WTC11 (cell line): ENCODE results near the gene D2HGDH. TPM values are rescaled to one million over a fixed set of nuclear protein-coding genes. Genes with fewer than 3 reads are reported as not detected.

Experiments
- ATAC-seq: fragments of 200-7000 bp; cut with Tn5 transposase; 2 replicates; pipeline ENCODE4 v1.10.0; 2021; ENCODE audit warnings: mild to moderate bottlenecking, moderate library complexity
- CTCF ChIA-PET: fragments of 300-600 bp; sonication (Branson Sonifier 250); formaldehyde crosslinking; loops from one replicate; lab custom pipeline; 2021; ENCODE audit warnings: antibody characterized with exemption; lab: Charles Lee
- POLR2A ChIA-PET: fragments of 350-600 bp; sonication (Branson Sonifier 250); formaldehyde crosslinking; loops from one replicate; lab custom pipeline; 2021; ENCODE audit warnings: antibody characterized with exemption; lab: Charles Lee
- DNase-seq: peaks from one replicate; pipeline ENCODE4 v3.0.0; 2021; ENCODE audit warnings: low spot score
- H3K27ac Mint-ChIP-seq: 2 replicates; pipeline ENCODE4 v1.8.0; 2021; ENCODE audit warnings: mixed read lengths
- H3K27me3 Mint-ChIP-seq: 2 replicates; pipeline ENCODE4 v1.8.0; 2021; ENCODE audit warnings: low read depth, mild to moderate bottlenecking, moderate library complexity, mixed read lengths
- H3K36me3 Mint-ChIP-seq: 2 replicates; pipeline ENCODE4 v1.8.0; 2021; ENCODE audit warnings: mixed read lengths
- H3K4me1 Mint-ChIP-seq: 2 replicates; pipeline ENCODE4 v1.8.0; 2022; ENCODE audit warnings: mixed read lengths
- H3K4me3 Mint-ChIP-seq: 2 replicates; pipeline ENCODE4 v1.8.0; 2021; ENCODE audit warnings: mild to moderate bottlenecking, moderate library complexity, mixed read lengths
- H3K9me3 Mint-ChIP-seq: 2 replicates; pipeline ENCODE4 v1.8.0; 2021; ENCODE audit warnings: mixed read lengths
- ATF1 ChIP-seq: sonication (generic); formaldehyde crosslinking; IDR thresholded peaks from 2 replicates; pipeline ENCODE4 v1.8.1; 2023; ENCODE audit warnings: mild to moderate bottlenecking, moderate library complexity, missing genetic modification reagents
- ESRRA ChIP-seq: sonication (generic); formaldehyde crosslinking; IDR thresholded peaks from 2 replicates; pipeline ENCODE4 v1.8.1; 2022; ENCODE audit warnings: mild to moderate bottlenecking, missing genetic modification reagents, borderline replicate concordance
- FOXK1 ChIP-seq: sonication (generic); formaldehyde crosslinking; IDR thresholded peaks from 2 replicates; pipeline ENCODE4 v1.8.0; 2022; ENCODE audit warnings: mild to moderate bottlenecking, moderate library complexity, missing genetic modification reagents
- NR3C1 ChIP-seq: sonication (generic); formaldehyde crosslinking; conservative IDR thresholded peaks from 2 replicates; pipeline ENCODE4 v1.8.1; 2023; ENCODE audit warnings: low read depth, mild to moderate bottlenecking, missing genetic modification reagents
- ZNF138 ChIP-seq: sonication (generic); formaldehyde crosslinking; conservative IDR thresholded peaks from 2 replicates; pipeline ENCODE4 v1.8.1; 2022; ENCODE audit warnings: mild to moderate bottlenecking, moderate library complexity, missing genetic modification reagents
- total RNA-seq: library from RNA; stranded (reverse); gene quantifications from 3 replicates; pipeline ENCODE4 v1.2.3, GENCODE V29; 2021
- TF ChIP-seq, protein P1 (sequence below): sonication (generic); formaldehyde crosslinking; conservative IDR thresholded peaks from 2 replicates; pipeline ENCODE4 v1.8.1; 2023; ENCODE audit warnings: mild to moderate bottlenecking, low read depth, missing genetic modification reagents, moderate library complexity
- TF ChIP-seq, protein P2 (sequence below): fragments of 250-450 bp; sonication (Bioruptor Pico); IDR thresholded peaks from 2 replicates; pipeline ENCODE4 v1.9.0; 2021; ENCODE audit warnings: mild to moderate bottlenecking, borderline replicate concordance
- TF ChIP-seq, protein P3 (sequence below): fragments of 250-450 bp; sonication (Bioruptor Pico); IDR thresholded peaks from 2 replicates; pipeline ENCODE4 v1.9.0; 2021; ENCODE audit warnings: mild to moderate bottlenecking
- TF ChIP-seq, protein P4 (sequence below): sonication (generic); formaldehyde crosslinking; IDR thresholded peaks from 2 replicates; pipeline ENCODE4 v1.8.0; 2022; ENCODE audit warnings: mild to moderate bottlenecking, missing genetic modification reagents
- TF ChIP-seq, protein P5 (sequence below): sonication (generic); formaldehyde crosslinking; IDR thresholded peaks from 2 replicates; pipeline ENCODE4 v1.8.0; 2022; ENCODE audit warnings: mild to moderate bottlenecking, missing genetic modification reagents

Gene D2HGDH
- total RNA-seq, 1 experiment from 2014 or later, result 22.7 TPM

DNA sequence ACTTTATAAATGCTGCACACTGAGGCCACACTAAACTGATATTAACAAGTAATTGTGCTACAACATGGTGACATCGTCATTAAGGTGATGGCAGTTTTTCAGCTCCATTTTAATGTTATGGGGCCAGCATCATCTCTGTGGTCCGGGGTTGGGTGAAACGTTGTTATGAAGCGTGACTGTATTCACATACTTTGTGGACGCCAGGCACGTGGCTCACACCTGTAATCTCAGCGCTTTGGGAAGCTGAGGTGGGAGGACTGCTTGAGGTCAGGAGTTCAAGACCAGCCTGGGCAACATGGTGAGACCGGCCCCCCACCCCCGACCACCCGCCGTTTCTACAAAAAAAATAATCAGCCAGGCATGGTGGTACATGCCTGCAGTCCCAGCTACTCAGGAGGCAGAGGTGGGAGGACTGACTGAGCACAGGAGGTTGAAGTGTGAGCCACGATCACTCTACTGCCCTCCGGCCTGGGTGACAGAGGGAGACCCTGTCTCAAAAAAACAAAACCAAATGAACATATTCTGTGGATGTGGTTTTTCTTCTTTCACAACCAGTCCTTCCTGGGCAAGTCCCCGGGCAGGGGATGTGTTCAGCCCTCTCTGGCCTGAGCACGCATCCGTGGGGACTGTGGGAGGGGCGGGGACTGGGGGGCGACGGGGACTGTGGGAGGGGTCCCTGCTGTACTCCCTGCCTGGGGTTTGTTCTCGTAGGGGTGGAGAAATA lies 29.3 kb downstream of the D2HGDH start:
- TF ChIP-seq, protein P1, sequence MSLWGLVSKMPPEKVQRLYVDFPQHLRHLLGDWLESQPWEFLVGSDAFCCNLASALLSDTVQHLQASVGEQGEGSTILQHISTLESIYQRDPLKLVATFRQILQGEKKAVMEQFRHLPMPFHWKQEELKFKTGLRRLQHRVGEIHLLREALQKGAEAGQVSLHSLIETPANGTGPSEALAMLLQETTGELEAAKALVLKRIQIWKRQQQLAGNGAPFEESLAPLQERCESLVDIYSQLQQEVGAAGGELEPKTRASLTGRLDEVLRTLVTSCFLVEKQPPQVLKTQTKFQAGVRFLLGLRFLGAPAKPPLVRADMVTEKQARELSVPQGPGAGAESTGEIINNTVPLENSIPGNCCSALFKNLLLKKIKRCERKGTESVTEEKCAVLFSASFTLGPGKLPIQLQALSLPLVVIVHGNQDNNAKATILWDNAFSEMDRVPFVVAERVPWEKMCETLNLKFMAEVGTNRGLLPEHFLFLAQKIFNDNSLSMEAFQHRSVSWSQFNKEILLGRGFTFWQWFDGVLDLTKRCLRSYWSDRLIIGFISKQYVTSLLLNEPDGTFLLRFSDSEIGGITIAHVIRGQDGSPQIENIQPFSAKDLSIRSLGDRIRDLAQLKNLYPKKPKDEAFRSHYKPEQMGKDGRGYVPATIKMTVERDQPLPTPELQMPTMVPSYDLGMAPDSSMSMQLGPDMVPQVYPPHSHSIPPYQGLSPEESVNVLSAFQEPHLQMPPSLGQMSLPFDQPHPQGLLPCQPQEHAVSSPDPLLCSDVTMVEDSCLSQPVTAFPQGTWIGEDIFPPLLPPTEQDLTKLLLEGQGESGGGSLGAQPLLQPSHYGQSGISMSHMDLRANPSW, result no peak
- TF ChIP-seq ZNF138 (CRISPR knock-in tag) (no peak), ATF1 (no peak)
- TF ChIP-seq, protein P2, sequence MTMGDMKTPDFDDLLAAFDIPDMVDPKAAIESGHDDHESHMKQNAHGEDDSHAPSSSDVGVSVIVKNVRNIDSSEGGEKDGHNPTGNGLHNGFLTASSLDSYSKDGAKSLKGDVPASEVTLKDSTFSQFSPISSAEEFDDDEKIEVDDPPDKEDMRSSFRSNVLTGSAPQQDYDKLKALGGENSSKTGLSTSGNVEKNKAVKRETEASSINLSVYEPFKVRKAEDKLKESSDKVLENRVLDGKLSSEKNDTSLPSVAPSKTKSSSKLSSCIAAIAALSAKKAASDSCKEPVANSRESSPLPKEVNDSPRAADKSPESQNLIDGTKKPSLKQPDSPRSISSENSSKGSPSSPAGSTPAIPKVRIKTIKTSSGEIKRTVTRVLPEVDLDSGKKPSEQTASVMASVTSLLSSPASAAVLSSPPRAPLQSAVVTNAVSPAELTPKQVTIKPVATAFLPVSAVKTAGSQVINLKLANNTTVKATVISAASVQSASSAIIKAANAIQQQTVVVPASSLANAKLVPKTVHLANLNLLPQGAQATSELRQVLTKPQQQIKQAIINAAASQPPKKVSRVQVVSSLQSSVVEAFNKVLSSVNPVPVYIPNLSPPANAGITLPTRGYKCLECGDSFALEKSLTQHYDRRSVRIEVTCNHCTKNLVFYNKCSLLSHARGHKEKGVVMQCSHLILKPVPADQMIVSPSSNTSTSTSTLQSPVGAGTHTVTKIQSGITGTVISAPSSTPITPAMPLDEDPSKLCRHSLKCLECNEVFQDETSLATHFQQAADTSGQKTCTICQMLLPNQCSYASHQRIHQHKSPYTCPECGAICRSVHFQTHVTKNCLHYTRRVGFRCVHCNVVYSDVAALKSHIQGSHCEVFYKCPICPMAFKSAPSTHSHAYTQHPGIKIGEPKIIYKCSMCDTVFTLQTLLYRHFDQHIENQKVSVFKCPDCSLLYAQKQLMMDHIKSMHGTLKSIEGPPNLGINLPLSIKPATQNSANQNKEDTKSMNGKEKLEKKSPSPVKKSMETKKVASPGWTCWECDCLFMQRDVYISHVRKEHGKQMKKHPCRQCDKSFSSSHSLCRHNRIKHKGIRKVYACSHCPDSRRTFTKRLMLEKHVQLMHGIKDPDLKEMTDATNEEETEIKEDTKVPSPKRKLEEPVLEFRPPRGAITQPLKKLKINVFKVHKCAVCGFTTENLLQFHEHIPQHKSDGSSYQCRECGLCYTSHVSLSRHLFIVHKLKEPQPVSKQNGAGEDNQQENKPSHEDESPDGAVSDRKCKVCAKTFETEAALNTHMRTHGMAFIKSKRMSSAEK (CRISPR knock-in tag), result no peak
- POLR2A ChIA-PET, result no interaction called here
- CTCF ChIA-PET, result interaction anchor here (1.0 to 1.7 kb wide), 4 partner anchors 30 to 115 kb away, joined by 4 to 12 read pairs (median 6); partner anchors contain the start of gene ING5
- ATAC-seq, result no peak
- Mint-ChIP-seq H3K36me3 (peaks cover 20% of the 10 kb centered on the region), H3K4me1 (peaks cover 5% of the 10 kb centered on the region; the same call in 1 of the 2 replicates), H3K27me3 (peaks cover 3% of the 10 kb centered on the region; the same call in 1 of the 2 replicates), H3K27ac (no peak overlapping the region), H3K4me3 (no peak overlapping the region), H3K9me3 (peaks cover 10% of the 10 kb centered on the region)
- no peak for DNase-seq

DNA sequence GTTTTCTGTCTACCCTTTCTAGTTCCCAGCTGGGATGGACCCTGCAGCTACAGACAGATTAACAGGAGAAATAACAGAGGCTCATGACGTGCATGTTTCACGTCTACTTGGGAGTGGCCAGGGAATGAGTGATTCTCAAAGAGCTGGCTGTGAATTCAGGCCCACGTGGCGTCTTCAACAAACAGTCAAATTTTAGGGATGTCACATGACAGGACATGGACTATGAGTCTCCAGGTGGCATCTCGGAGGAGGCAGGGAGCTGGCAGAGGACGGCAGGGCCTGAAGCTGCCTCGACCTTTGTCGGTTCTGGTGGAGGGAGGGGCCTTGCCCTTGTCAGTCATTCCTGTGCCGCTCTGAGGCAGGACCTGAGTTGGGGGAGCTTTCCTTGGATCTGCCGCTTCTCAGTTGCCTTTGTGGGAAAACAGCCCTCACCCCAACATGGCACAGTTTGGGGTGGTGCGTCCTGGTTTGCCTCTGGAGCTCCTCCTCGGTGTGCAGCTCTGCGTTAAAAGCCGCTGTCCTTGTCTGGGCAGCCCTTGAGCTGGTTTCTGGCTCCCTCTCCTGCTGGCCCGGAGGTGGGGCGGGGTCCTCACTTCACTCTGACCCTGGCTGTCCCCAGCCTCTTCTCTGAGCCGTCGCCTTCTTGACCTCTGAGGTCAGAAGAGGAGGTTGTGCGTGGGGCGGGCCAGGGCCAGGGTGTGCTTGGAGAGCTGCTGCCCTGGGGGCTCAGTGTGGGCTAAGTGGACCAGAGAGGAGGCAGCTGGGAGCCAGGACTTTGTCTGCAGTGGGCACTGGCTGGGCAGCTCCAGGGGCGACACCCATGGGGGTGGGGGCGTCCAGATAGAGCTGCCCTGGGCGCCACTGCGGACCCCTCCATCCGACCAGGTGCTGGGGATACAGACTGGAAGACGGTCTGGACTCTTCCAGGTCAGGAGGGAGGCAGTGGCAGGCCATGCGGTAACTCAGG lies 30.1 kb downstream of the D2HGDH start:
- TF ChIP-seq, protein P3, sequence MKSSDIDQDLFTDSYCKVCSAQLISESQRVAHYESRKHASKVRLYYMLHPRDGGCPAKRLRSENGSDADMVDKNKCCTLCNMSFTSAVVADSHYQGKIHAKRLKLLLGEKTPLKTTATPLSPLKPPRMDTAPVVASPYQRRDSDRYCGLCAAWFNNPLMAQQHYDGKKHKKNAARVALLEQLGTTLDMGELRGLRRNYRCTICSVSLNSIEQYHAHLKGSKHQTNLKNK (CRISPR knock-in tag), result no peak
- no peak for TF ChIP-seq ESRRA (CRISPR knock-in tag)
- TF ChIP-seq, protein P4, sequence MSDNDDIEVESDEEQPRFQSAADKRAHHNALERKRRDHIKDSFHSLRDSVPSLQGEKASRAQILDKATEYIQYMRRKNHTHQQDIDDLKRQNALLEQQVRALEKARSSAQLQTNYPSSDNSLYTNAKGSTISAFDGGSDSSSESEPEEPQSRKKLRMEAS (CRISPR knock-in tag), result no peak
- TF ChIP-seq, protein P5, sequence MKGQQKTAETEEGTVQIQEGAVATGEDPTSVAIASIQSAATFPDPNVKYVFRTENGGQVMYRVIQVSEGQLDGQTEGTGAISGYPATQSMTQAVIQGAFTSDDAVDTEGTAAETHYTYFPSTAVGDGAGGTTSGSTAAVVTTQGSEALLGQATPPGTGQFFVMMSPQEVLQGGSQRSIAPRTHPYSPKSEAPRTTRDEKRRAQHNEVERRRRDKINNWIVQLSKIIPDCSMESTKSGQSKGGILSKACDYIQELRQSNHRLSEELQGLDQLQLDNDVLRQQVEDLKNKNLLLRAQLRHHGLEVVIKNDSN (CRISPR knock-in tag), result no peak
- TF ChIP-seq NR3C1 (CRISPR knock-in tag), result no peak
- TF ChIP-seq FOXK1 (CRISPR knock-in tag), result no peak
- H3K4me3 Mint-ChIP-seq, result no peak overlapping the region
- H3K36me3 Mint-ChIP-seq, result peaks cover 13% of the 10 kb centered on the region
- peak; percentile 27 for DNase-seq
- H3K4me1 Mint-ChIP-seq, result peaks cover 5% of the 10 kb centered on the region; the same call in 1 of the 2 replicates
- ATAC-seq, result peak; percentile 69
- peaks cover 3% of the 10 kb centered on the region; the same call in 1 of the 2 replicates for H3K27me3 Mint-ChIP-seq
- peaks cover 9% of the 10 kb centered on the region for H3K9me3 Mint-ChIP-seq
- CTCF ChIA-PET, result interaction anchor here (0.7 to 1.7 kb wide), 5 partner anchors 31 to 114 kb away, joined by 3 to 12 read pairs (median 6); partner anchors contain the start of gene ING5
- POLR2A ChIA-PET, result interaction anchor here (0.6 kb wide), 1 partner anchor 56 kb away, joined by 3 read pairs; no protein-coding TSS in a partner anchor
- no peak overlapping the region; the same call in 1 of the 2 replicates for H3K27ac Mint-ChIP-seq
